Keratinocyte (primary cell): ENCODE measurements around the gene VEGFA. TPM values are rescaled to one million over a fixed set of nuclear protein-coding genes. Genes with fewer than 3 reads are reported as not detected.

Experiments used
- DNase-seq: peaks from one replicate; pipeline ENCODE4 v3.0.0-alpha.2; 2011; ENCODE audit warnings: low read depth, missing footprints, low spot score
- FAIRE-seq: peaks from 2 replicates; lab custom pipeline; 2011; peaks lifted over from hg19 to GRCh38; lab: Jason Lieb, UNC
- H2AFZ ChIP-seq: 2 replicates; pipeline ENCODE4 v1.6.0; 2012; ENCODE audit warnings: low read length, control low read depth, inconsistent platforms; ENCODE audit not compliant: control insufficient read depth
- H3K27ac ChIP-seq: 2 replicates; pipeline ENCODE4 v1.5.1; 2011; ENCODE audit warnings: low read length; ENCODE audit not compliant: control insufficient read depth, insufficient read depth
- H3K27me3 ChIP-seq: 3 replicates; pipeline ENCODE4 v1.6.0; 2011; ENCODE audit warnings: low read length; ENCODE audit not compliant: control insufficient read depth, insufficient read depth; ENCODE audit errors: extremely low read depth
- H3K36me3 ChIP-seq, 2 experiments: 2 replicates in 1 of 2; 3 replicates in 1 of 2; pipeline ENCODE4 v1.5.1; 2011; ENCODE audit warnings: low read length in 2 of 2, mild to moderate bottlenecking in 1 of 2; ENCODE audit not compliant: control insufficient read depth in 2 of 2, insufficient read depth in 2 of 2; ENCODE audit errors: extremely low read depth in 1 of 2
- H3K4me1 ChIP-seq: 3 replicates; pipeline ENCODE4 v1.5.1; 2011; ENCODE audit warnings: low read length; ENCODE audit not compliant: control insufficient read depth, insufficient read depth; ENCODE audit errors: extremely low read depth
- H3K4me2 ChIP-seq: 3 replicates; pipeline ENCODE4 v1.6.0; 2011; ENCODE audit warnings: low read depth, low read length; ENCODE audit not compliant: control insufficient read depth, insufficient read depth; ENCODE audit errors: extremely low read depth
- H3K4me3 ChIP-seq, 3 experiments: fragments of 200-600 bp in 1 of 3; sonication (generic) in 1 of 3; 2 replicates in 2 of 3; 3 replicates in 1 of 3; pipeline ENCODE4 v1.5.1; 2011 to 2016; ENCODE audit warnings: low read length in 3 of 3, mild to moderate bottlenecking in 3 of 3, control low read depth in 2 of 3, inconsistent platforms in 1 of 3, low read depth in 1 of 3, mixed read lengths in 1 of 3, mixed run types in 1 of 3, moderate library complexity in 1 of 3; ENCODE audit not compliant: control insufficient read depth in 2 of 3, insufficient read depth in 2 of 3; ENCODE audit errors: extremely low read depth in 1 of 3
- H3K79me2 ChIP-seq: 2 replicates; pipeline ENCODE4 v1.6.0; 2012; ENCODE audit warnings: low read length; ENCODE audit not compliant: control insufficient read depth, insufficient read depth
- H3K9ac ChIP-seq: 3 replicates; pipeline ENCODE4 v1.6.0; 2011; ENCODE audit warnings: low read length; ENCODE audit not compliant: control insufficient read depth, insufficient read depth; ENCODE audit errors: extremely low read depth
- H3K9me1 ChIP-seq: 3 replicates; pipeline ENCODE4 v1.6.0; 2011; ENCODE audit warnings: low read length; ENCODE audit not compliant: control insufficient read depth, insufficient read depth; ENCODE audit errors: extremely low read depth
- H3K9me3 ChIP-seq: 2 replicates; pipeline ENCODE4 v1.5.1; 2012; ENCODE audit warnings: low read depth, low read length; ENCODE audit not compliant: control insufficient read depth
- H4K20me1 ChIP-seq: 3 replicates; pipeline ENCODE4 v1.6.0; 2011; ENCODE audit warnings: low read length; ENCODE audit not compliant: control insufficient read depth, insufficient read depth; ENCODE audit errors: extremely low read depth
- CTCF ChIP-seq, 3 experiments: IDR thresholded peaks in 1 of 3; conservative IDR thresholded peaks in 1 of 3; optimal IDR thresholded peaks in 1 of 3; 2 replicates in 2 of 3; 3 replicates in 1 of 3; pipeline versions ENCODE3 to v1.5.1; 2011; ENCODE audit warnings: low read length in 3 of 3, mild to moderate bottlenecking in 3 of 3, moderate library complexity in 2 of 3, control low read depth in 1 of 3, inconsistent platforms in 1 of 3; ENCODE audit not compliant: insufficient read depth in 2 of 3; ENCODE audit errors: extremely low read depth in 1 of 3
- EZH2 ChIP-seq: IDR thresholded peaks from one replicate; pipeline ENCODE4 v1.6.1; 2012; ENCODE audit warnings: inconsistent platforms, mild to moderate bottlenecking, low read length, moderate library complexity
- dilution Hi-C: fragments of 300-500 bp; cut with MboI; formaldehyde crosslinking; loops from one replicate; pipeline ENCODE4 v1.7.0; 2020; ENCODE audit warnings: low sequenced_read_pairs; ENCODE audit not compliant: extremely low pct_ligation_motif_present
- polyA plus RNA-seq, 5 experiments: library from polyadenylated mRNA; depleted of rRNA in 3 of 5; stranded (reverse) in 3 of 5; stranded (forward) in 1 of 5; unstranded in 1 of 5; fragments of >200 nt; gene quantifications; 1 replicate in 1 of 5; 2 replicates in 3 of 5; 3 replicates in 1 of 5; pipeline versions ENCODE4 v1.2.1 to v1.2.3, GENCODE V29; 2011 to 2012; ENCODE audit warnings: missing spikeins in 2 of 5, low read depth in 1 of 5, low replicate concordance in 1 of 5

VEGFA gene
- polyA plus RNA-seq, 1 donor (not counting 4 experiments of a cell fraction or from before 2014, with no cell fraction given) = 149 TPM

- peaks cover 10% of the 10 kb centered on the region for H3K4me1 ChIP-seq
- no peaks in the 10 kb centered on the region for H3K36me3 ChIP-seq
- no peaks in the 10 kb centered on the region for H3K9me1 ChIP-seq
- dilution Hi-C loops = no loop called here
- no peaks in the 10 kb centered on the region for H3K9me3 ChIP-seq
- no peak overlapping the region for H3K9ac ChIP-seq
- no peak overlapping the region for H3K4me2 ChIP-seq
- H3K79me2 ChIP-seq = no peaks in the 10 kb centered on the region
- FAIRE-seq = no peak
- no peaks in the 10 kb centered on the region for H4K20me1 ChIP-seq
- no peak overlapping the region for H3K27ac ChIP-seq
- H3K4me3 ChIP-seq = no peak overlapping the region
- no peak for DNase-seq
- H2AFZ ChIP-seq = no peak overlapping the region
- peaks cover 6% of the 10 kb centered on the region for H3K27me3 ChIP-seq
- no peak for TF ChIP-seq EZH2
- TF ChIP-seq CTCF (optimal IDR thresholded peaks at IDR 0.05 in 1 of 3, IDR thresholded peaks at IDR 0.05 in 1 of 3, conservative IDR thresholded peaks at IDR 0.05 in 1 of 3; ENCODE audit: extremely low read depth in 1 of 3, insufficient read depth in 2 of 3, low read length in 3 of 3) = no peak
Observed at GRCh38 chr6:43762966-43763695, 6.9 kb upstream of the VEGFA start.

GRCh38 chr6:43763812-43764522 is 6.0 kb upstream of the VEGFA start:
- Histone ChIP-seq H3K79me2 (no peaks in the 10 kb centered on the region), H3K4me1 (peaks cover 8% of the 10 kb centered on the region), H4K20me1 (no peaks in the 10 kb centered on the region), H3K27me3 (peaks cover 6% of the 10 kb centered on the region), H3K9me3 (no peaks in the 10 kb centered on the region), H2AFZ (no peak overlapping the region), H3K4me2 (no peak overlapping the region), H3K27ac (no peak overlapping the region), H3K36me3 (no peaks in the 10 kb centered on the region), H3K9ac (no peak overlapping the region), H3K4me3 (no peak overlapping the region), H3K9me1 (no peaks in the 10 kb centered on the region)
- no peak for FAIRE-seq
- no peak for TF ChIP-seq EZH2
- no peak for TF ChIP-seq CTCF (optimal IDR thresholded peaks at IDR 0.05 in 1 of 3, IDR thresholded peaks at IDR 0.05 in 1 of 3, conservative IDR thresholded peaks at IDR 0.05 in 1 of 3; ENCODE audit: extremely low read depth in 1 of 3, insufficient read depth in 2 of 3, low read length in 3 of 3)
- dilution Hi-C loops = no loop called here
- DNase-seq = no peak
